NOMO-1 treated with dmso at 0.1 percent for 144 hours (cell line): ENCODE results near the gene SPSB1.
"Not testable (repeated sequence)": the region's sequence is repeated elsewhere in the genome, so short reads cannot be mapped to it uniquely, and the experiment has no call there.

Experiments used
- DNase-seq: peaks from one replicate; lab custom pipeline; 2025; ENCODE audit not compliant: unreplicated experiment; lab: John Stamatoyannopoulos, UW

The SPSB1 gene

DNA sequence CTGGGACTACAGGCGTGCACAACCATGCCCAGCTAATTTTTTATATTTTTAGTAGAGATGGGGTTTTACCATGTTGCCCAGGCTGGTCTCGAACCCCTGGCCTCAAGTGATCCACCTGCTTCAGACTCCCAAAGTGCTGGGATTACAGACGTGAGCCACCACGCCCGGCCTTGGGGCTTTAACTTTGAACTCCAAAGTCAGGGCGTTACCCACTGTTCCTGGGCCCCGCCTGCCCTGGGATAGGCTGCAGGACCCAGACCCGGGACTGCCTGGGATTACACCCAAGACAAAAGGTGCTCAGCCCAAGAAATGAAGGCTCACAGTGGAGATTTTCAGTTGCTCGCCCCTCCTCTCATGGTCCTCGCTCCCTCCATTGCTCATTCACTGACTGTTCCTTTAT is 92.7 kb downstream of the SPSB1 start:
- DNase-seq = not testable (repeated sequence)

DNA sequence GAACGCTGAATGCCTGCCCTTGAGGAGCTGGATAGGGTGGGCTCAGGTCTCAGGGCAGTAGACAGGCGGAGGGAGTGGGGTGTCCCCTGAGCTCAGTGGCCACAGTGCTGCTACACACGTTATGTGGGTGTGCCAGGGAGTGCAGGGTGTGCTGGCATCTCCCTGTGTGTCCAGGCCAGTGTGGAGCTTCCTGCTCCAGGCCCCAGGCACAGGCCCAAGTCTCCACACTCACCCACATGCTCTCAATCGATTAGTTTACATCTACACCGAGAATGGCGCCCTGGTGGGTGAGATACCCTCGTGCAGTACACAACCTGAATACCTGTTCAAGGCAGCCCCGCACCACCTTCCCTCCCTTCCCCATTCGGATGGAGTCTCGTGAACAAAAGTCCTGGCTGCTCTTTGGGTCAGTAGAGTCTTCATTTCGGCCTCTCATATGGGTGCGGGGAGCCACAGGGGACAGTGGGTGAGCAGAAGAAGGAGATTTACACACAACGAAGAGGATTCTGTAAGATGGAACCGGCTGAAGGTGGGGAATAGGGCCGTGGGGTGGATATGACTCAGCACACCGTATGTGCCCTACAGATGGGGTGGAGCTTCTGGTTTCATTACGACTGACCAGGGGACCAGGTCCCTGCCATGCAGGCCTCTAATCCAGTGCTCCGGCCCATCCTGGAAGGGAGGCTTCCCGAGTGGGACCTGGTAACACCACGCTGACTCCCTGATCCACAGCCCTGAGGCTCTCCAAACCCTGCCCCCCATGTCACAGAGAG is 93.3 kb downstream of the SPSB1 start:
- no peak for DNase-seq

DNA sequence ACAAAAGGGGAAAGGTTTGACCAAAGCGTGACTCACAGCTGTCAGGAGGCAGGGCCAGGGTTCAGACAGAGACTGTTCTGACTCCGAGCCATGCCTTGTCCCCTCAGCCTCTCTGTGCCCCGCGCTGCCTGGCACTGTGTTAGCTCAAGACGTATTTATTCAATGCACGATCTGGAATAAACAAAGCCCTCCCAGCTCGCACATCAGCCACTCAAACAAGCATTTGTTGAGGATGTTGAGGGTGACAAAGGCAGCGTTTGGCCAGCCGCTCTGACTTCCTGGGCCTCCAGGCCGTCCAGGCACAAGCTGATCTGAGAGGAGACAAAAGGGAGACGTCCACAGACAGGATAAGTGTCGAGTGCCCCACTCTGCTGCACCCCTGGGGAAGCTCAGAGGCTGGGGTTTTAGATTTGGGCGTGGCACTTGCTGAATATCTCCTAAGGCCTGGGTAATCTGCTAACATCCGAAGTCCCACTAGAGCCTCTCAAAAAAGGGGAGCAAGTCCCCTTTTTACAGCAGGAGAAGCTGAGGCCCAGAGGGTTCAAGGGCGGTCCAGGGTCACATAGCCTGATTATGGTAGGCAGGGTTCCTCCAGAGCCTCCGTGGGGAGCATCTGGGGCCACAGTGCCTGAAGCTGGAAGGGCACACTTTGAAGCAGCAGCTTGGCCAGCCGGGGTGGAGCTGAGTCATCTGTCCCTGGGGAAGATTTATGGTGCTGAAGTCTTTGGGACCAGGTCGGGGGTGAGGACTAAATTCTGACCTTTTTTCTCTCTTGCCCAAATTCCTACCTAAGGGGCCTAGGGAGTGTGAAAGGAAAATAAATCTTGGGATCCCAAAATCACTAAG is 95.9 kb downstream of the SPSB1 start:
- no peak for DNase-seq

DNA sequence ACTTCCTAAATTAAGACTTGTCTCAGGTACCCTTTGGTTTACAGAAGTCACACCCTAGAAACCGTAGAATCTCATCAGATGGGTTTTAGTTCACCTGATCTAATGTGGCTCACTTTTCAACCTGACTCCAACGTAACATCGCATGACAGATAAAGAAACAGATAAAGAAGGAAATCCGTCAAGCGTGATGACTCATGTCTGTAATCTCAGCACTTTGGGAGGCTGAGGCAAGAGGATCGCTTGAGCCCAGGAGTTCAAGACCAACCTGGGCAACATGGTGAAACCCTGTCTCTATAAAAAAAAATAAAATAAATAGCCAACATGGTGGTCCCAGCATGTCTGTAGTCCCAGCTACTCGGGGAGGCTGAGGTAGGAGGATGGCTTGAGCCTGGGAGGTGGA is 97.3 kb downstream of the SPSB1 start:
- no peak for DNase-seq

DNA sequence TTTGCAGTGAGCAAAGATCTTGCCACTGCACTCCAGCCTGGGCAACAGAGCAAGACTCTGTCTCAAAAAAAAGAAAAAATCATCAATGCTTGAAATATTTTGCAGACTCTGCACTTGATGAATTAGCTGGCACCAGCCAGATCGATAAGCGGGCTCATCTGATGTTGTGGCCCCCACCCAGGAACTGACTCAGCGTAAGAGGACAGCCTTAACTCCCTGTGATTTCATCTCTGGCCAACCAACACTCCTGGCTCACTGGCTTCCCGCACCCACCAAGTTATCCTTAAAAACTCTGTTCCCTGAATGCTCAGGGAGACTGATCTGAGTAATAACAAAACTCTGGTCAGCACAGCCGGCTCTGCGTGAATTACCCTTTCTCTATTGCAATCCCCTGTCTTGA is 98.9 kb downstream of the SPSB1 start:
- no peak for DNase-seq

DNA sequence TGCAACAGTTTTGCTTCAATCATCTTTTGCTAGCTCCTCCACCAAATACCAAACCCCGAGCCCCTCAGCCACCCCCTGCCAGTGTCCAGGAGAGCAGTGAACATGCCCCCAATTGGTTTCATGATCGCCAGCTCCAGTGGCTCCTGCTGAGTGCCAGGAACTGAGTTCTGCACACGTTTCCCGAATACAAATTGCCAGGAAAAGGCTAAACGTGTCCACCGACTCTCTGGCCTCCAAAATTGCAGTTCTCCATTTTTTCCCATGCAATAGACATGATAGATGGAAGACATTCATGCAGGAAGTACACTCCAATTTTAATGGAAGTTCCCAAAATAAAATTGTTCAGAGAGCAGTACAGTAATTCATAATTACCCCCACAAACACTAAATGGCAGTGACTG is 101.3 kb downstream of the SPSB1 start:
- DNase-seq = no peak

DNA sequence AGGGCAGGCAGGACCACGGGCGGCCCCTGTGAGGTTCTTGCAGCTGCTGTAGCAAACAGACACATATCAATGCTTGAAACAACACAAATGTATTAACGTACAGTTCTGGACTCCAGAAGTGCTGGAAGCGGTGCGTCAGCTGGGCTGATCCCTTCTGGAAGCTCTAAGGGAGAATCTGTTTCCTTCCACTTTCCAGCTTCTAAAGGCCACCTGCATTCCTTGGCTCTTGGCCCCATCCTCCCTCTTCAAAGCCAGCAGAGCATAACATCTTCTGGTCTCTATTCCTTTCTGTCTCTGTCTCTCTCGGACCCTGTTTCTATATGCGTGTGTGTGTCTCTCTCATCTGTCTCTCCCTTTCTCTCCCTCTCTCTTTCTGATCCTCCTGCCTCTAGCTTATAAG is 102.3 kb downstream of the SPSB1 start:
- DNase-seq = no peak

DNA sequence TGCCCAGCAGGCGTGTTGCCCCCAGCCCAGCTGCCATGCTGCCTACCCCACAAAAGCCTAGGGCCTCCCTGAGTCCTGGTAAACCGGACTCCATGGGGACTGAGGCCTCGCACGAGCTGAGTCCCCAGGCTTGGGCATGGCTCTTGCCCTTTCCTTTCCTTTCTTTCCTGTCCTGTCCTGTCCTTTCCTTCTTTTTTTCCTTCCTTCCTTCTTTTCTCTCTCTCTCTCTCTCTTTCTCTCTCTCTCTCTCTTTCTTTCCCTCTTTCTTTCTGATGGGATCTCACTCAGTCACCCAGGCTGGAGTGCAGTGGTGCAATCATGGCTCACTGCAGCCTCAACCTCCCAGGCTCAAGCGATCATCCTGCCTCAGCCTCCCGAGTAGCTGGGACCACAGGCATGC is 104.4 kb downstream of the SPSB1 start:
- no peak for DNase-seq

DNA sequence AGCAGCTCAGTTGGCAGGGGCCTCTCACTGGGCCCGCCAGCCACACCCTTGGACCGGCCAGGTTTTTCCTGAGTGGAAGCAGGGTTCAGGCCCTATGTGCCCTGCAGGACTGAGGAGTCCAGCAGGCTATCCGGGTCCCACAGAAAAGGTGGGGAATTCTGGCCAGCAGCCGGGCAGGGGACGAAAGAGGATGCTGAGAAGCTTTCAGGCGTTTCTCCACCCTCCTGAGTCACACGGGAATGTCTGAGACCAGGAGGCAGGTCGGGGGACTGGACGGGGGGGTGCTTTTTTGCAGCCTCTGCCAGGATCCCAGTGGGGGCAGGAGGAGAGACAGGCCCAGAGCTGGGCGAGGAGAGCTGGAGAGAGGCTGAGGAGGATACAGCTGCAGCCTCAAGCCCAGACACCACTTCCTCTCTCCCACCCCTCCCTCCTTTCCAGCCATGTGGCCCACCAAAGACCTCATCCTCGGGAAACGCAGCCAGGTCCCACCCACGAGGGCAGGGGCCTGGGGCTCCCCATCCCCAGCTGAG is 105.4 kb downstream of the SPSB1 start:
- no peak for DNase-seq

DNA sequence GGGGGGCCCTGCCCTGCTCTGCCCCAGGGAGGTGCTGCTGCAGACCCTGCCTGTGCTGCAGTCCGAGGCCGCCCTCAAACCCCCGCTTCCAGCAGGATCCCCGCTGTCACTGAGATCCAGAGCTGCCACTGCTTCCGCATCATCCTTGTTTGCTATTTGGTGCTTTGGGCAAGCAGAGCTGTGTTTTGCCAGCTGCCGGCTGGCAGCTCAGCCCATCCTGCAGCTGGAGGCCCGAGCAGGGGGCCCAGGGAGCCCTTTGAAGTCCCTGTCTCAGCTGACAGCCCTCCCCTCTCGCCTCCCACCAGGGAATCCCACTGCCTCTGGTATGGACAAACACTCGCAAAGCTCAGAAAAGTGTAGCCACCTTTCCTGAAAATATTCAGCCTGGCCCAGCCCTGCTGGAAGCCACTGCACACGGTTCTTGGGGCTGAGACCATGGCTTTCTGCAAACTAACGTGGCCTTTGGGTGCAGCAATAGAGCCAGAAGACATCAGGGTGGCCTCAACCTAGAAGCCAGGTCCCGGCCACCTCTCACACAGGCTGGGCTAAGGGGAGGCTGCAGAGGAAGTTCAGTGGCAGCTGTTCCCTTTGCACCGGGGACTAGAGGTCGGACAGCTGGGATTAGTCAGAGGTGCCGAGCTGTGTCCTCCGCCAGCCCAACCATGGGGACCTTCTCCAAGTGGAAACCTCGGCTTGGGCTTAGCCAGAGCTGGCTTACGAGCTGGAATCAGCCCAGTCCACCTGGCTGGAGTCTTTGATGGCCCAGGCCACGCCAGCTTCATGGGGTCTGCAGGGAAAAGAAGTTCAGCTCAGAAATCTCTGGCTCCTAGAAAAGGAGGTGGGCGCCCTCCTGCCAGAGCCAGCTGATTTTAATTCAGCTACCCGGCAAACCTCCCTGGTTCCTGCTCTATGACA is 107.1 kb downstream of the SPSB1 start:
- no peak for DNase-seq

DNA sequence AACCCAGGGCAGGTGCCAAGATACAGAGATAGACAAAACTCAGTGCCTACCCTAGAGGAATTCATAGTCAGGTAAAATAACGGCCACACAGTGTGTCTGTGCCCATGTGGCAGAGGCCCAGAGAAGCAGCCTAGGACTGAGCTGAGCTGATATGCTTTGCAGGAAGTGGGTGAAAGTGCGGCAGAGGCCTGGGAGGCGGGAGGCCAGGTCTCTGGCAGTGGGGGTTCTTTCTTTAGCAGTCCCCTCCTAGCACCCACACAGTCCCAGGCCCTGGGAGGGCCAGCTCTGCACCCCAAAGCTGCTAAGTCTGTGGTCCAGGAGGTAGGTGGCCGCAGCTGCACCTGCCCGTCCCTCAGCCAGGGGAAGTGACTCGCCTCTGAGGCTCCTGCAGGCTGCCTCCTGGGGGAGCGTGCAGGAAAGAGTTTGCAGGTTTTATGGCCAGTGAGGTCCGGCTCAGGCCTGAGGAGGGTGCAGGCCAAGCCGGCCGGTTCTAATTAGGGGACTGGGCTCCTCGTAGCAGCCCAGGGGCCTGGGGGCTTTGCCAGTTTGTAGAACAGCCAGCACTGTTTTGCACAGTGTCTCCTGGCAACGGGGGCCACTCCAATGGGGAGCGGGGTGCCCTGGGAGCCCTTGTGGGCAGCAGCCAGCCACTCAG is 107.9 kb downstream of the SPSB1 start:
- DNase-seq = no peak

DNA sequence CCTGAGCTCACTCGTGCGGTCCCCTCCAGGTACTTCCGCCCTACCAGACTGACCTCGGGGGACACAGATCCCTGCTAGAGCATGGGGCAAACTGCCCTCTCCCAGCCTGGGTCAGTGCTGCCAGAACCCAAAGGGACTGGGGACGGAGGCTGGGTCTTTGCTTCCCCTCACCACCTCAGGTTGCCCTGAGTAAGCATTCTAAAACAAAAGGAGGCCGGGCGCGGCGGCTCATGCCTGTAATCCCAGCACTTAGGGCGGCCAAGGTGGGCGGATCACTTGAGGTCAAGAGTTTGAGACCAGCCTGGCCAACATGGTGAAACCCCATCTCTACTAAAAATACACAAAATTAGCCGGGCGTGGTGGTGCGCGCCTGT is 108.4 kb downstream of the SPSB1 start:
- DNase-seq = no peak

DNA sequence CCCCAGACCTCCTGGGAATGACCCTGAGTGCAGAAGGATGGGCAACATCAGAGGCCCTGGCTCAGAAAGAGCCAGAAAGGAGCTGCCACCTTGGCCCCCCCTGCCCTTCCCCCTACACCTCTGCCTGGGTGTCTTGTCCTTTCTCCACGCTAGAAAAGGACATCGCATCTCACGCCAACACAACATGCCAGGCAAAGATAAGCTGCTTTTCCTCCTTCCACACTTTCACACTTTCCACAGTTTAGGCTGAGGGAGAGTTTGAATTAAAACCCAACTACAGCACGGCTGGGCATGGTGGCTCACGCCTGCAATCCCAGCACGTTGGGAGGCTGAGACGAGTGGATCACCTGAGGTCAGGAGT is 109.5 kb downstream of the SPSB1 start:
- DNase-seq = no peak

DNA sequence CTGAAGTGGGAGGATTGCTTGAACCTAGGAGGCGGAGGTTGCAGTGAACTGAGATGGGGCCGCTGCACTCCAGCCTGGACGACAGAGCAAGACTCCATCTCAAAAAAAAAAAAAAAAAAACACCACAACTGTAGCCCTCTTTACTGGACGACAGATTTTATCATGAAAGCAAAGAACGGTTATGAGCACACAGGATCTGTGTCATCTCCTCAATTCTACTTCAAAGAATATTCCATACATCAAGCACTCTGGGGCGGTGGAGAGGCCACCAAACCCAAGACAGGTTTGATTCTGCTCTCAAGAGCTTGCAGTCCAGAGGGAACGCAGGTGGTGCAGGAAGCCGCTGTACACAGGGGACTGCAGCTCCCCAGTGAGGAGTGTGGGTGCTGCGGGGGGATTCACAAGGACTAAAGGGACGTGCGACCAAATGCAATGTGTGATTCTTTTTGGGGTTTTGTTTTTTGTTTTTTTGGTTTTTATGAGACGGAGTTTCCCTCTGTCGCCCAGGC is 110.1 kb downstream of the SPSB1 start:
- no peak for DNase-seq

DNA sequence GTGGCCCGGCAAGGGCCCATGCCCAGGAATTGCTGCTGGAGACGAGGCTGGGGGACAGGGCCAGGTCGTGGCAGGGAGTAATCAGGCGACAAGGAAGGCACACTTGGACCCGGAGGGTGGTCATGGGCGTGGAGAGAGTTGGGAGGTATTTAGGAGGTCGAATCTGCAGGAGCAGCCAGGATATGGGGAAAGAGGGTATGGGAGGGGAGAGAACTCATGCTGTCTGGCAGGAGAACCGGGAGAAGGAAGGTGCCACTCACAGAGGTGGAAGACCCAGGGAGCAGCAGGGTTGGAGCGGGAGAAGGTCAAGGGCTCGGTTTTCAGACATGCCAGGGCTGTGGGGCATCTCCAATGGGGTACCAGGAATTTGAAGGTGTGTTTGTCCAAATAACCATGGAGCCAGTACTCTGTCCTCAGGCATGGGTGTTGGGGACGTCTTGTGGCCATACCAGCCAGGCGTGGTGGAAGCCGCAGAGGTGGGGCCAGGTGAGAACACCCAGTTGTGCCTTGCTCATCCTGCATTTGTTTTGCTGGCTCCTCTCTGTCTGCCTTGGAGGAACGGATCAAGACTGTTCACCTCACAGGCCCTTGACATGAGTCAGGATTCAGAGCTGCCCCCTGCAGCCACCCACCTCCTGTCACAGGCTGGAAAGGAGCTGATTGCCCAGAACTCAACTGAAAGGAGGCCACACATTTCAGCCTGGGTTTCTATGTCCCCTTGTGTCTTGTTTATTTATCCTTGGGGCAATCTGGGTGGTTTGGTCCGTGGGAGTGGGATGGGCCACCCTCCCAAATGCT is 111.6 kb downstream of the SPSB1 start:
- DNase-seq = no peak

DNA sequence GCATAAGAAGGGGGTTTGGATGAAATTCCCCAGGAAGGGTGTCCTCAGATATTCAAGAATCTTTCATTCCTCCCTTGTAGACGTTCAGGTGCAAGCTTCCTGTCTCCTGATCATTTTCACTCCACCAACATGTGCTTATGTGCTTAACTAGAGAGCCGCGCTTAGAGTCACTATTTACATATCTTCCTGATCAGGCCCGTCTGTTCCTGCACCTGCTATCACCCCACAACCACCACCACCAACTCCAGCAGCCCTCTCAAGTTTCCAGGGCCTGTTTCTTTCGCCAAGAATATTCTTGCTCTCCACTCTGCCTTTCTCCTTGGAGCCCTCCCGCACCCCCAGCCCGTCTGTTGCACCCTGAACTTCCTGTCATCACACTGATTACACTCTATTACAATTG is 113.4 kb downstream of the SPSB1 start:
- DNase-seq = no peak

DNA sequence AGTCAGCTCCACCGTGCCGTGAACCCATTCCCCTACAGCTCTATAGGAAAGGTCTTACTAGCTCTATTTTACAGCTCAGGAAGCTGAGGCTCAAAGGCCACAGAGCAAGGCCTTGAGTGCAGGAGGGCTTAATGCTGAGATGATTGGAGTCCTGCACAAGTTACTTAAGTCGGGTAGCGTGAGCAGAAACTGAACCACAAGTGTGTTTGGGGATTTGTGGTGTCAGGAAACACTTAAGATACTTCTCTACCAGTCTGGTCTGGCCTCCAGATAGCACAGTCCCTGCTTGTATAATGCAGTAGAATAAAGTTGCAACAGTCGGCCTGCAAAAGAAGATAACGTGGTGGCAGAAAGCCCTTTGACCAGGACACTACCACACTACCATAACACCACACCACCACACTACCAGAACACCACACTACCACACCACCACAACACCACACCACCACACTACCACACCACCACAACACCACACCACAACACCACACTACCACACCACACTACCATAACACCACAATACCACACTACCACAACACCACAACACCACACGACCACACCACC is 118.1 kb downstream of the SPSB1 start:
- DNase-seq = peak; percentile 33

DNA sequence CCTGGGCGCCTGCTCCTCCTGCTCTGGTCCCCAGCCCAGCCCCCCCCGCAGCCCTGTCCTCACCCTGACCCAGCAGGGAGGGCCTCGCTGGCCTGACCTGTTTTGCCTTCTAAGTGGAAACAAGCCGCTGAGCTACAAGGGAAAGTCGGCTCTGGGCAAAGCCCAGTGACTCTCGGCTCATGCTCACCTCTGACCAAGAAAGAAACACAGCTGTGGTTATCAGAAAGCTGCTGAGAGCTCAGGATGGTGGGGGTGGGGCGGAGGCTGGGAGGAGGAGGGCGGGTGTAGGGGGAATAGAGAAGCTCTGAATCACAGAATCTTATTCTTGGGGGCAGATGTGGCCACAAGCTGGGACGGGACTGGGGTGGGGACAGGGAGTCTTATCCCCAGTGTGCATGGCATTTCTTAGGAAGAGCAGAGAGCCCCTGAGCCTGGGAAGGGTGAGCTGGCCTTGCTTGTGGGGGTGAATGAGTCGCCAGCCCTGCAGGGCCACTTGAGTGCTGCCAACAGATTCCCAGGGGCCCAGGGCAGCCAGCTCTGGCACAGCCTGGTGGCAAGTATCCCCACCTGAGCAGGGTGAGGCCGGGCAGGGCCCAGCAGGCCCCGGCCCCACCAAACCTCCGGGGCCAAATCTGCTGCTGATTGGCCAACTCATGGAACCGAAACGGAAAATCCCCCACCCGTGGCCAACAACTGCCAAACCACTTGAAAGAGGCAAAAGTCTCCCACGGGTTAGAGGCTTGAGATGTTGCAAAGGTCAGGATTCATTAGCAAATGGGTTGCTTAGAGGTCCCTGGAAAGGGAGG is 120.6 kb downstream of the SPSB1 start:
- DNase-seq = no peak

DNA sequence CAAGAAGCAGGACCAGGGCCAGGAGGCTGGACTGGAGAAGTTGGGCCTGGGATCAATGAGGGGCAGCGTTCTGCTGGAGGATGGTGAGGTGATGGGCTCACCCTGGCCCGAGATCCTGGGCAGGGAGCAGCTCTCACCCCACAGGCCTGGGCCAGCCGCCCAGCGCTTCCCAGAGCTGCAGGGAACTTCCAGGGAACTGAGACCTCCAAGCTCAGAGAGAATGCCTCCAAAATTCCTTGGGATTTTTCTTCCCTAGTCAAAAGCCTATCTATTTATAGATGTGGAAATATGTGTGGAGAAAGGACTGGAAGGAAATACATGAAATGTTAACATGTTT is 121.2 kb downstream of the SPSB1 start:
- no peak for DNase-seq
